ENCODE measurements around the gene FLVCR2.
"Not testable (repeated sequence)": the region's sequence is repeated elsewhere in the genome, so short reads cannot be mapped to it uniquely, and the experiment has no call there.

FLVCR2 gene

DNA sequence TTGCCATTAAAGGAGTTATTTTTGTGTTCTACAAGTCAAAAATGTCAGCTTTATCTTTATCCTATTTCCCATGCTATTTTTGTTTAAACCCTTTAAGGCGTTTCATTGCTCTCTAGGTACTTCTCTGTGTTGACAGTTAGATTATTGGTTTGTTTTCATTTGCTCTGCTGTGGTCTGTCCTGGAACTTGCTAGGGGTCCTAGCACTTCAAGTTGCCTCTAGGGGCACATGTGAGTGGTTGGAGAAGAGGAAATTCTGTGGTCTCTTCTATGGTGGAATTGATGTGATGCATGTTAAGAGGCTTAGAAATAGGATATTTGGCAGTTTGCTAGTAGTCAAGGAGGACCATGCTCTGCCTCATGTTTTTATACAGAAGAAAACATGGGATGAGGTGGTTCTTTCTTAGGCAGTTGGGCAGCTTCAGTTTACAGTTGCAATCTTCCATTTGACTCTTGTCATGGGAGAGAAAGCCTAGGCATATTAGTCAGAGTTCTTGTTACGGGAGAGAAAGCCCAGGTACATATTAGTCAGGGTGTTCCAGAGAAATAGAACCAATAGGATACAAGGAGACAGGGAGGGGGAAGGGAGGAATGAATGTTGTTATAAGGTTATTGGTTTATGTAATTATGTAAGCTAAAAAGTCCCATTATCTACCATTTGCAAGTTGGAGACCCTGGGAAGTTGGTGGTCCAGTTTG, 97.0 kb downstream of the FLVCR2 start:
- no peak for TF ChIP-seq OSR1 (CRISPR knock-in tag; IDR thresholded peaks at IDR 0.05)

DNA sequence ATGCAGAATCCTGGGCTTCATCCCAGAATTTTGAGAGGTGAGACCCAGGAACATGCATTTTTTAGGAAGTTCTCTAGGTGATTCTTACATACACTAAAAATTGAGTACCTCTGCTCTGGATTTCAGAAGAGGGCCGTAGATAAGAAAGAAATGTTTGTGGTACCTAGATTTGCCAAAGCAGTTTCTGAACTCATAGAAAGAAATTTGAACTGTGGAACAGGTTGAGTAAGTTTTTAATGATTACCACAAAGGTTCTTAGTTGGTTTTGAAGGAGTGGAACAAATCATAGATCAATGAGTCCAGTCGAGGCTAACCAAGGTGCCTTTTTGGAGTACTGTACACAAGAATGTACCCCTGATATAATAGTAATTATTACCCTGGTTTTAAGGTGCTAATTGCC, 107.5 kb downstream of the FLVCR2 start:
- TF ChIP-seq ISL1 (CRISPR knock-in tag; IDR thresholded peaks at IDR 0.05) (no peak), OSR1 (CRISPR knock-in tag; IDR thresholded peaks at IDR 0.05) (no peak), BACH2 (CRISPR knock-in tag; IDR thresholded peaks at IDR 0.05; ENCODE audit: borderline replicate concordance) (no peak), ZNF8 (CRISPR knock-in tag; IDR thresholded peaks at IDR 0.05) (no peak), TOX (CRISPR knock-in tag; IDR thresholded peaks at IDR 0.05; ENCODE audit: borderline replicate concordance) (no peak), PPARA (CRISPR knock-in tag; IDR thresholded peaks at IDR 0.05; ENCODE audit: borderline replicate concordance) (no peak), TCF4 (CRISPR knock-in tag; IDR thresholded peaks at IDR 0.05; ENCODE audit: borderline replicate concordance) (no peak)
- ATAC-seq: no peak

More for the DNA sequence above, 97.0 kb downstream of the FLVCR2 start:
- no peak for ATAC-seq

DNA sequence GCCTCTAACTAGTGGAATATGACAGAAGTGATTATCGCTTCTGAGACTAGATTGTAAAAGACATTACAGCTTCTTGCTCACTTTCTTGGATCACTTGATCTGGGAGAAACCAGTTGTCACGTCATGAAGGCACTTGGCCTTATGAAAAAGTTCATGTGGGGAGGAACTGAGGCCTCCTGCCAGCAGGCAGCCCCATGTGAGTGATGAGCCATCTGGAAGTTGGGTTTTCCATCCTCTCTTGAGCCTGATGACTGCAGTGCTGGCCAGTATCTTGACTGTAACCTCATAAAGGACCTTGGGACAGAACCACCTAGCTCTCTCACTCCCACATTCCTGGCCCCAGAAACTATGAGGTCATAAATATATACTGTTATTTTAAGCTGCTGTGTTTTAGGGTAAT, 110.6 kb downstream of the FLVCR2 start:
- ATAC-seq: no peak
- TF ChIP-seq, protein P1, sequence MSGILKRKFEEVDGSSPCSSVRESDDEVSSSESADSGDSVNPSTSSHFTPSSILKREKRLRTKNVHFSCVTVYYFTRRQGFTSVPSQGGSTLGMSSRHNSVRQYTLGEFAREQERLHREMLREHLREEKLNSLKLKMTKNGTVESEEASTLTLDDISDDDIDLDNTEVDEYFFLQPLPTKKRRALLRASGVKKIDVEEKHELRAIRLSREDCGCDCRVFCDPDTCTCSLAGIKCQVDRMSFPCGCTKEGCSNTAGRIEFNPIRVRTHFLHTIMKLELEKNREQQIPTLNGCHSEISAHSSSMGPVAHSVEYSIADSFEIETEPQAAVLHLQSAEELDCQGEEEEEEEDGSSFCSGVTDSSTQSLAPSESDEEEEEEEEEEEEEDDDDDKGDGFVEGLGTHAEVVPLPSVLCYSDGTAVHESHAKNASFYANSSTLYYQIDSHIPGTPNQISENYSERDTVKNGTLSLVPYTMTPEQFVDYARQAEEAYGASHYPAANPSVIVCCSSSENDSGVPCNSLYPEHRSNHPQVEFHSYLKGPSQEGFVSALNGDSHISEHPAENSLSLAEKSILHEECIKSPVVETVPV (CRISPR knock-in tag; IDR thresholded peaks at IDR 0.05): no peak
- TF ChIP-seq ZNF565 (CRISPR knock-in tag; conservative IDR thresholded peaks at IDR 0.05; ENCODE audit: low read depth): no peak

DNA sequence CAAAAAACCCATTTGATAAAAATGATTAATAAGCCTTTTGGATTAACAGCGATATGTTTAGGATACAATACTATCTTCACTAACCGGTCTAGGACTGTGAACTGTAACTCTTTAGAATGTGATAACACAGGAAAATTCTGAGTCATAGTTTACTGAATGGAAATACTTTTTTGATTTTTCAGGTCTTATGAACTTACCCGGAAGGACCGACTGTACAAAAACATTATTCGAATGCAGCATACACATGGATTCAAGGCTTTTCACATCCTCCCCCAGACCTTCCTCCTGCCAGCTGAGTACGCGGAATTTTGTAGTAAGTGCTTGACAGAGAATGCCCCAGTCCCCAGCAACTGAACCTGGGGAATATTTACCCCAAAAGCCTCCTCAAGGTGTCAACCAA, 111.6 kb downstream of the FLVCR2 start:
- TF ChIP-seq, protein P2, sequence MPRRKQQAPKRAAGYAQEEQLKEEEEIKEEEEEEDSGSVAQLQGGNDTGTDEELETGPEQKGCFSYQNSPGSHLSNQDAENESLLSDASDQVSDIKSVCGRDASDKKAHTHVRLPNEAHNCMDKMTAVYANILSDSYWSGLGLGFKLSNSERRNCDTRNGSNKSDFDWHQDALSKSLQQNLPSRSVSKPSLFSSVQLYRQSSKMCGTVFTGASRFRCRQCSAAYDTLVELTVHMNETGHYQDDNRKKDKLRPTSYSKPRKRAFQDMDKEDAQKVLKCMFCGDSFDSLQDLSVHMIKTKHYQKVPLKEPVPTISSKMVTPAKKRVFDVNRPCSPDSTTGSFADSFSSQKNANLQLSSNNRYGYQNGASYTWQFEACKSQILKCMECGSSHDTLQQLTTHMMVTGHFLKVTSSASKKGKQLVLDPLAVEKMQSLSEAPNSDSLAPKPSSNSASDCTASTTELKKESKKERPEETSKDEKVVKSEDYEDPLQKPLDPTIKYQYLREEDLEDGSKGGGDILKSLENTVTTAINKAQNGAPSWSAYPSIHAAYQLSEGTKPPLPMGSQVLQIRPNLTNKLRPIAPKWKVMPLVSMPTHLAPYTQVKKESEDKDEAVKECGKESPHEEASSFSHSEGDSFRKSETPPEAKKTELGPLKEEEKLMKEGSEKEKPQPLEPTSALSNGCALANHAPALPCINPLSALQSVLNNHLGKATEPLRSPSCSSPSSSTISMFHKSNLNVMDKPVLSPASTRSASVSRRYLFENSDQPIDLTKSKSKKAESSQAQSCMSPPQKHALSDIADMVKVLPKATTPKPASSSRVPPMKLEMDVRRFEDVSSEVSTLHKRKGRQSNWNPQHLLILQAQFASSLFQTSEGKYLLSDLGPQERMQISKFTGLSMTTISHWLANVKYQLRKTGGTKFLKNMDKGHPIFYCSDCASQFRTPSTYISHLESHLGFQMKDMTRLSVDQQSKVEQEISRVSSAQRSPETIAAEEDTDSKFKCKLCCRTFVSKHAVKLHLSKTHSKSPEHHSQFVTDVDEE (CRISPR knock-in tag; IDR thresholded peaks at IDR 0.05): no peak
- no peak for TF ChIP-seq CSDC2 (CRISPR knock-in tag; IDR thresholded peaks at IDR 0.05)
- TF ChIP-seq PPARA (CRISPR knock-in tag; IDR thresholded peaks at IDR 0.05; ENCODE audit: borderline replicate concordance): no peak
- TF ChIP-seq, protein P1 (CRISPR knock-in tag; IDR thresholded peaks at IDR 0.05): no peak
- TF ChIP-seq, protein P3, sequence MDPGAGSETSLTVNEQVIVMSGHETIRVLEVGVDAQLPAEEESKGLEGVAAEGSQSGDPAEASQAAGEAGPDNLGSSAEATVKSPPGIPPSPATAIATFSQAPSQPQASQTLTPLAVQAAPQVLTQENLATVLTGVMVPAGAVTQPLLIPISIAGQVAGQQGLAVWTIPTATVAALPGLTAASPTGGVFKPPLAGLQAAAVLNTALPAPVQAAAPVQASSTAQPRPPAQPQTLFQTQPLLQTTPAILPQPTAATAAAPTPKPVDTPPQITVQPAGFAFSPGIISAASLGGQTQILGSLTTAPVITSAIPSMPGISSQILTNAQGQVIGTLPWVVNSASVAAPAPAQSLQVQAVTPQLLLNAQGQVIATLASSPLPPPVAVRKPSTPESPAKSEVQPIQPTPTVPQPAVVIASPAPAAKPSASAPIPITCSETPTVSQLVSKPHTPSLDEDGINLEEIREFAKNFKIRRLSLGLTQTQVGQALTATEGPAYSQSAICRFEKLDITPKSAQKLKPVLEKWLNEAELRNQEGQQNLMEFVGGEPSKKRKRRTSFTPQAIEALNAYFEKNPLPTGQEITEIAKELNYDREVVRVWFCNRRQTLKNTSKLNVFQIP (CRISPR knock-in tag; IDR thresholded peaks at IDR 0.05; ENCODE audit: borderline replicate concordance, low read depth): no peak
- no peak for TF ChIP-seq OSR1 (CRISPR knock-in tag; IDR thresholded peaks at IDR 0.05)
- no peak for TF ChIP-seq ZC3H10 (CRISPR knock-in tag; IDR thresholded peaks at IDR 0.05)
- TF ChIP-seq SNAI2 (CRISPR knock-in tag; IDR thresholded peaks at IDR 0.05): no peak
- no peak for TF ChIP-seq ZNF70 (CRISPR knock-in tag; IDR thresholded peaks at IDR 0.05)
- no peak for TF ChIP-seq RARB (CRISPR knock-in tag; IDR thresholded peaks at IDR 0.05)
- TF ChIP-seq BACH2 (CRISPR knock-in tag; IDR thresholded peaks at IDR 0.05; ENCODE audit: borderline replicate concordance): no peak
- TF ChIP-seq TOX (CRISPR knock-in tag; IDR thresholded peaks at IDR 0.05; ENCODE audit: borderline replicate concordance): no peak
- TF ChIP-seq, protein P4, sequence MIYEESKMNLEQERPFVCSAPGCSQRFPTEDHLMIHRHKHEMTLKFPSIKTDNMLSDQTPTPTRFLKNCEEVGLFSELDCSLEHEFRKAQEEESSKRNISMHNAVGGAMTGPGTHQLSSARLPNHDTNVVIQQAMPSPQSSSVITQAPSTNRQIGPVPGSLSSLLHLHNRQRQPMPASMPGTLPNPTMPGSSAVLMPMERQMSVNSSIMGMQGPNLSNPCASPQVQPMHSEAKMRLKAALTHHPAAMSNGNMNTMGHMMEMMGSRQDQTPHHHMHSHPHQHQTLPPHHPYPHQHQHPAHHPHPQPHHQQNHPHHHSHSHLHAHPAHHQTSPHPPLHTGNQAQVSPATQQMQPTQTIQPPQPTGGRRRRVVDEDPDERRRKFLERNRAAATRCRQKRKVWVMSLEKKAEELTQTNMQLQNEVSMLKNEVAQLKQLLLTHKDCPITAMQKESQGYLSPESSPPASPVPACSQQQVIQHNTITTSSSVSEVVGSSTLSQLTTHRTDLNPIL (CRISPR knock-in tag; IDR thresholded peaks at IDR 0.05; ENCODE audit: low read depth): no peak
- no peak for TF ChIP-seq ZNF565 (CRISPR knock-in tag; conservative IDR thresholded peaks at IDR 0.05; ENCODE audit: low read depth)
- TF ChIP-seq, protein P5, sequence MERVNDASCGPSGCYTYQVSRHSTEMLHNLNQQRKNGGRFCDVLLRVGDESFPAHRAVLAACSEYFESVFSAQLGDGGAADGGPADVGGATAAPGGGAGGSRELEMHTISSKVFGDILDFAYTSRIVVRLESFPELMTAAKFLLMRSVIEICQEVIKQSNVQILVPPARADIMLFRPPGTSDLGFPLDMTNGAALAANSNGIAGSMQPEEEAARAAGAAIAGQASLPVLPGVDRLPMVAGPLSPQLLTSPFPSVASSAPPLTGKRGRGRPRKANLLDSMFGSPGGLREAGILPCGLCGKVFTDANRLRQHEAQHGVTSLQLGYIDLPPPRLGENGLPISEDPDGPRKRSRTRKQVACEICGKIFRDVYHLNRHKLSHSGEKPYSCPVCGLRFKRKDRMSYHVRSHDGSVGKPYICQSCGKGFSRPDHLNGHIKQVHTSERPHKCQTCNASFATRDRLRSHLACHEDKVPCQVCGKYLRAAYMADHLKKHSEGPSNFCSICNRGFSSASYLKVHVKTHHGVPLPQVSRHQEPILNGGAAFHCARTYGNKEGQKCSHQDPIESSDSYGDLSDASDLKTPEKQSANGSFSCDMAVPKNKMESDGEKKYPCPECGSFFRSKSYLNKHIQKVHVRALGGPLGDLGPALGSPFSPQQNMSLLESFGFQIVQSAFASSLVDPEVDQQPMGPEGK (CRISPR knock-in tag; IDR thresholded peaks at IDR 0.05; ENCODE audit: borderline replicate concordance): no peak
- ATAC-seq: no peak

DNA sequence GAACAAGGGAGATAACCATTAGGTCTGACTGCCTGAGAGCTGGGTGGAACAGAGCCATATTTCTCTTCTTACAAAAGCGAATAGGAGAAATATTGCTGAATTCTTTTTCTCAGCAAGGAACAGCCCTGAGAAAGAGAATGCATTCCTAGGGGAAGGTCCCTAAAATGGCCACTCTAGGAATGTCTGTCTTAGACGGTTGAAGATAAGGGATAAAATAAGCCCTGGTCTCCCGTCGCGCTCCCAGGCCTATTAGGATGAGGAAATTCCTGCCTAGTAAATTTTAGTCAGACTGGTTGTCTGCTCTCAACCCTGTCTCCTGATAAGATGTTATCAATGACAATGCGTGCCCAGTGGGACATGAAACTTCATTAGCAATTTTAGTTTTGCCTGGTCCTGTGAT, 116.6 kb downstream of the FLVCR2 start:
- not testable (repeated sequence) for ATAC-seq

Measured in SK-N-SH treated with all-trans-retinoic acid at 6 μM for 48 hours (cell line).